Measurements from ENCODE around the gene FANCD2OS.
"Not testable (repeated sequence)": the region's sequence is repeated elsewhere in the genome, so short reads cannot be mapped to it uniquely, and the experiment has no call there.

DNA sequence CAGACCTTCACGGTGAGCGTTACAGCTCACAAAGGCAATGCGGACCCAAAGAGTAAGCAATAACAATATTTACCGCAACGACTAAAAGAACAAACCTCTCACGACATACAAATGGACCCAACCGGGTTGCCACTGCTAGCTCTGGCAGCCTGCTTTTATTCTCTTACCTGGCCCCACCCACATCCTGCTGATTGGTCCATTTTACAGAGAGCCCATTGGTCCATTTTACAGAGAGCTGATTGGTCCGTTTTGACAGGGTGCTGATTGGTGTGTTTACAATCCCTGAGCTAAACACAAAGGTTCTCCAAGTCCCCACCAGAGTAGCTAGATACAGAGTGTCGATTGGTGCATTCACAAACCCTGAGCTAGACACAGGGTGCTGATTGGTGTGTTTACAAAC lies 27.8 kb upstream of the FANCD2OS start:
- TF ChIP-seq, protein P1, sequence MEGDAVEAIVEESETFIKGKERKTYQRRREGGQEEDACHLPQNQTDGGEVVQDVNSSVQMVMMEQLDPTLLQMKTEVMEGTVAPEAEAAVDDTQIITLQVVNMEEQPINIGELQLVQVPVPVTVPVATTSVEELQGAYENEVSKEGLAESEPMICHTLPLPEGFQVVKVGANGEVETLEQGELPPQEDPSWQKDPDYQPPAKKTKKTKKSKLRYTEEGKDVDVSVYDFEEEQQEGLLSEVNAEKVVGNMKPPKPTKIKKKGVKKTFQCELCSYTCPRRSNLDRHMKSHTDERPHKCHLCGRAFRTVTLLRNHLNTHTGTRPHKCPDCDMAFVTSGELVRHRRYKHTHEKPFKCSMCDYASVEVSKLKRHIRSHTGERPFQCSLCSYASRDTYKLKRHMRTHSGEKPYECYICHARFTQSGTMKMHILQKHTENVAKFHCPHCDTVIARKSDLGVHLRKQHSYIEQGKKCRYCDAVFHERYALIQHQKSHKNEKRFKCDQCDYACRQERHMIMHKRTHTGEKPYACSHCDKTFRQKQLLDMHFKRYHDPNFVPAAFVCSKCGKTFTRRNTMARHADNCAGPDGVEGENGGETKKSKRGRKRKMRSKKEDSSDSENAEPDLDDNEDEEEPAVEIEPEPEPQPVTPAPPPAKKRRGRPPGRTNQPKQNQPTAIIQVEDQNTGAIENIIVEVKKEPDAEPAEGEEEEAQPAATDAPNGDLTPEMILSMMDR (conservative IDR thresholded peaks at IDR 0.05; ENCODE audit: low read length): not testable (repeated sequence)
- not testable (repeated sequence) for TF ChIP-seq EZH2phosphoT487 (IDR thresholded peaks at IDR 0.05; ENCODE audit: borderline replicate concordance)
